Activated CD4-positive, alpha-beta T cell treated with anti-CD3 and anti-CD28 coated beads for 1 hour (primary cell): ENCODE results near the gene BTNL9.
"Not testable (repeated sequence)": the region's sequence is repeated elsewhere in the genome, so short reads cannot be mapped to it uniquely, and the experiment has no call there.

Source experiments
- DNase-seq: peaks from one replicate; pipeline ENCODE4 v3.0.0-alpha.2; 2020

BTNL9 gene

DNA sequence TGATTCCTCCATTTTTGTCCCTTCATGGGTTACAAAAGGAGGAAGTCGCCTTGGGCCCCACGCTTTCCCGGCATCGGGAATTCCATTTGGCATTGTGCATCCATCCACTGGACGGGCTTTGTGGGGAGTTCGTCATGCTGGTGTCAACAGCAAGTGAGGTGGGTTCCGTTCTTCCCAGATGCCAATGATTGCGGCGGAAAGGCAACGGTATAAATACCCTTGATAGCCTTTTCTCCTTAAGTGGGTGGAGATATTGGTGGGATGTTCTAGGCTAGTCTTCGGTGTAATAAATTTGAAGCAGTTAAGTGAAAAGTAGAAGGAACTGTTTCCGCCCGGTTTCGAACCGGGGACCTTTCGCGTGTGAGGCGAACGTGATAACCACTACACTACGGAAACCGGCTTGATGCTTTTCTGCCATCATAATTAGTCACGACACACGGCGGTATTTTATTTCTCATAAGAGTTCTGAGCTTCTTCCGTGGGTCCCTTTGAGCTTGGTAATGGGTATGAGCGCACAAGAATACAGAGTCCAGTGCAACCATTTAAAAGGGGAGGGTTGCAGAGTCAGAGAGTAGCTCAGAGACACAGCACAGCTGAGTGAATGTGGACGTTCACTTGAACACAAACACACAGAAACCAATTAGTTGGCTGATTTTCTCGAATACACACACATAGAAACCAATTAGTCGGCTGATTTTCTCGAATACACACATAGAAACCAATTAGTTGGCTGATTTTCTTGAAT lies 62.0 kb downstream of the BTNL9 start:
- not testable (repeated sequence) for DNase-seq

DNA sequence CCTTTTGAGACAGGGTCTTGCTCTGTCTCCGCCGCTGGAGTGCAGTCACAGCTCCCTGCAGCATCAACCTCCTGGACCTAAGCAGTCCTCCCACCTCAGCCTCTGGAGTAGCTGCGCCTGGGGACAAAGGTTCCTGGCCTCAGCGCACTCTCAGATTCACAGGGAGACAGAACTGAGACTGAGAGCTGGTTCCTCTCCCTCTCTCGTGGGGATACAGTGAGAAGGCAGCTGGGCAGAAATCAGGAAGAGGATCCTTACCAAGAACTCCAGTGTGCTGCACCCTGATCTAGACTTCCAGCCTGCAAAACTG lies 64.1 kb downstream of the BTNL9 start:
- DNase-seq: not testable (repeated sequence)

DNA sequence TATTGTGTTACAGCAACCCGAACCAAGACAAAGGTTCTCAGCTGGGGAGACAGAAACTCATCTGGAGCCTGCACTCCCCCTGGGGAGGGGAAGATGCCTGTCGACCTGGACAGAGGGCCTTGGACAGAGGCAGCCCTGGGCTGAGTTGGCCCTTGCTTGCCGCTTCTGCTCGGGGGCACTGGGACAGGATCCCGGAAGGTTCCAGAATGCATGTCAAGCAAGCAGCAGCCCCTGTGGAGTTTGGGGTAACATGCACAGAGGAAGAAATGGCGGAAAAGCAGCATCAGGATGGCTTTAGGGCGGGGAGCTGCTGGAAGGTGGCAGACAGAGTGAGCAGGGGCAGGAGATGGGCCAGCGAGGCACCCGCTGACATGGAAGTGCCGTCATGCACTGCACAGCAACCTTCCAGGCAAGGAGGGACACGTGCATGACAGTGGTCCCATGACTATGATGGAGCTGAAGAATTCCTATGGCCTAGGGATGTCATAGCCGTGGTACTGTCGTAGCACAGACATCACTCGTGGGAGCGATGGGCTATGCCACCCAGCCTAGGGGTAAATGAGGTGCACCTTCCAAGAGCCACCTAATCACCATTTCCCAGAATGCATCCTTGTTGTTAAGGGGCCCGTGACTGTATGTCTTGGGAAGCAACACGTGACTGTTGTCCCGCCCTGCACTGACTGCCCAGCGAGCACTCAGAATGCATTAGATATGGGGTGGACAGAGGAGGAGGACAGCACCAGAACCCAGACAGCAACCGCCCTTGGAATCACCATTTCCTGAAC lies 64.7 kb downstream of the BTNL9 start:
- not testable (repeated sequence) for DNase-seq

DNA sequence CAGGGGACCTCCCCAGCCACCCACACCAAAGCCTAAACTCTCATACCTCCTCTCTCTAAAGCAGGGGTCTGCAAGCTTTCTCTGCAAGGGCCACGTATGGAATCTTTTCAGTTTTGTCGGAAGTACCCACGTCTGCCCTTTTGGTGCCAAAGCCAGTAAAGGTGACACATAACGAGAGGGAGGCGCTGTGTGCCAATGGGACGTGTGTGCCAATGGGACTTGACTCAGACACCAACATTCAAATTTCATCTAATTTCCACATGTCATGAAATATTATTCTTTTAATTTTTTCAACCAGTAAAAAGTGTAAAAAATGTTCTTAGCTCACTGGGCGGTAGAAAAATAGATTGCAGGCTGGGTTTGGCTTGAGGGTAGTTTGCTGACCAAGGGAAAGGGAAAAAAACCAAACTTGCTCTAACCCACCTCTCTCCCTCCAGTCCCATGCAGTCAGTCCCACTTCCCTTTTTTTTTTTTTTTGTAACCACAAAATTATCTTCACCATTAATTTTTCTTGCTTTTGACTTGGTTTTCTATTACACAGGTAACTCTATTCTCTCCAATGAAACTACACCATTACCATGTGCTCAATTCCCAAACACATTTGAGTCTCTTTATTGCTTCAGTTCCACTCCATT lies 65.4 kb downstream of the BTNL9 start:
- no peak for DNase-seq

DNA sequence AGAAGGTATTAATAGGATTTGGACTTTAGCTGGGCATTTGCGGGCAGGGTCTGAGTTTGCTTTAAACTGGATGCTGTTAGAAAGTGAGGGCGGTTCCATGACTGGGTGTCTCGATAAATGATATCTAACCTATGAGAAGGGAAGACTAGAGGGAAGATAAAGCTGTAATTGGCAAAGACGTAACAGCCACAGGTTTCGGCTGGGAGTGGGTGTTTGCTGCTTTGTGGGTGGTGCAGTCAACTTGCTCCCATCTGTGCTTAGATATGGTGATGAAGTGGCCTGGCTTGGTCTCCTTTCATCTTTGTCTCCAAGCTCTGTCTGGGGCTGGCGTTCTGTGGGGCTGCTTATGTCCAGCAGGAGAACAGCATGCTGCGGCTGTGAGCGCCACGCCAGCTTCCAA lies 67.6 kb downstream of the BTNL9 start:
- DNase-seq: no peak

DNA sequence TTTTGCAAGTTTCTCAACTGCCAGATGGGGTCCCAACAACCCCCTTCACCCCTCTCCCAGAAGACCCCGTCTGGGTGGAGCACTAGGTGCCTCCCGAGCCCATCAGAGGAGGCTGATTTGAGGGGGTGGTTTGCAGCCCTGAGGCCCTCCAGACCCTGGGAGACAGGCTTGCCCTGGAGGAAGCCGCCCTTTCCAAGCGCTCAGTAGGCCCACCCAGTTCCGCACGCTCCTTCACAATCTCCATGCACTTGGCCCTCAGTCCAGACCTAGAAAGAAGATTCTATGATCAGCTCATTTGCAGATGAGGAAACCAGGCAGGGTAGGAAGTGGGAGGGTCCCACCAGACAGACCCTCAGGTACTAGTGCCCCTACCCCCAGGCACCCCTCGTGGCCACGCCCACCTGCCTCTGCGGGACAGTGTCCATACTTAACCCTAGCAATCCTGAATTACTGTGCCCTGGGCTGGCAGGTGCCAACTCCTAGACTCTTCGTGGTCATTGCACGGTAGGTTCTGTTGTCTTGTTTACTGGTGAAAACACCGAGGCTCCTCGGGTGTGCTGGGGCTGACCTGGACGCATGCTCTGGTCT lies 68.6 kb downstream of the BTNL9 start:
- no peak for DNase-seq

DNA sequence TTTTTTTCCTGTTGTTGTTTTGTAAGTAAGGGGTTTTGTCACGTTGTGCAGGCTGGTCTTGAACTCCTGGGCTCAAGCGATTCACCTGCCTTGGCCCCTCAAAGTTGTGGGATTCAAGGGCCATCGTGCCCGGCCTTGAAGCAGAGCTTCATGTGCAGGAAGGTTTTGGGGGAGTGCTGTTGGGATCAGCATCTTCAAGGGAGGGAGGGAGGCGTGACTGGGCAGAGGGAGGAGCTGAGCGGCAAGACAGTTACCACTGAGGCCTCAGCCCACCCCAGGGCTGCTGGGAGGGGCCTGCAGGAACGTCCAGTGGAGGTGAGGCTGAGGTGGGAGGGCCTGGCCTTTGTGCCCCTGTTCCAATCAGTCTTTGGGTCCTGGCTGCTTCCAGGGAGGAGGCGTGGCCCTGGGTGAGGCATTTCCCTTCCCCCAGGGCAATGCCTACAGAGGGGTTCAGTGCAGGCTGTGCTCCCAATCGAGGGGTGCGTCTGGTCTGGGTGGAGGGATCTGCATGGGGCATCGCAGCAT lies 69.5 kb downstream of the BTNL9 start:
- no peak for DNase-seq

DNA sequence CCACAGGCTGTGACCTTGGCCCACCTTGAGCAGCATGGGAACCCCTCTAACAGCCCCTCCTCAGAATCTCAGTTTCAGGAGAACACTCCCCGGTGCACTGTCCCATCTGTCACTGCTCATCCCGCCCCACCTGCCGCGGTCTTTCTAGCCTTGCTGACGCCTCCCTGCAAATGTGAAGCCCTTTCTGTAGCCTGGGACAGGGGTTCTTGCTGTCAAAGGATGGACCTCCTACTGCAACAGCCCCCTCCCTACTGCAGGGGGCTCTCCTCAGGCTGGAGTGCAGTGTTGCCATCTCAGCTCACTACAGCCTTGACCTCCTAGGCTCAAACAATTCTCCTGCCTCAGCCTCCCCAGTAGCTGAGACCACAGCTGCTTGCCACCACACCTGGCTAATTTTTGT lies 70.9 kb downstream of the BTNL9 start:
- DNase-seq: no peak
